ENCODE results near the gene SPACA4. TPM values are rescaled to one million over a fixed set of nuclear protein-coding genes. Genes with fewer than 3 reads are reported as not detected.

Gene SPACA4
- total RNA-seq, 1 experiment from 2014 or later = not detected

DNA sequence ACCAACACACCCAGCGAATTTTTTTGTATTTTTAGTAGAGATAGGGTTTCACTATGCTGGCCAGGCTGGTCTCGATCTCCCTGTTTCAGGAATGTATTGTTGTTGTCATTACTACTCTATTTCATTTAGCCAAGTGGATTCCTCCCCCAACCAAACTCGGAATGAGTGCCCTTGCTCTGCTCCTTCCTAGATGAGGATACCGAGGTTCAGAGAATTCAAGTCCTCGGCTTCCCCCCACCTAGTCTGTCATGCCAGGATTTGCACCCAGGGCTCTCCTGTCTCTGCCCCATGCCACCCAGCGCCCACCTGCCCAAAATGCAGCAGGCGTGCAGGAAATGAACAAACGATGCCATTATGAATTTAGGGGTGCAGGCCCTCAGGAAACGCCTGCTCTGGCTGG is 3.5 kb upstream of the SPACA4 start:
- no peak overlapping the region for H3K4me3 Mint-ChIP-seq
- Histone ChIP-seq H4K8ac (replicated peaks; ENCODE audit: insufficient read length, low read depth, low read length) (no peak overlapping the region), H3K23me2 (ENCODE audit: insufficient read length, low read depth, low read length, poor library complexity, severe bottlenecking) (no peaks in the 10 kb centered on the region), H3K27me3 (ENCODE audit: insufficient read depth, low read length) (no peaks in the 10 kb centered on the region), H3K4me1 (ENCODE audit: insufficient read depth, low read length) (no peaks in the 10 kb centered on the region), H4K91ac (ENCODE audit: insufficient read length, low read depth, low read length) (no peak overlapping the region), H2BK15ac (ENCODE audit: low read depth, low read length) (no peak overlapping the region), H3K79me2 (ENCODE audit: insufficient read depth, low read length) (no peaks in the 10 kb centered on the region), H4K5ac (ENCODE audit: insufficient read length, low read depth, low read length) (no peak overlapping the region), H3K9ac (ENCODE audit: extremely low read depth, insufficient read length, low read length) (no peak overlapping the region), H2BK20ac (ENCODE audit: low read depth, low read length, poor library complexity, severe bottlenecking) (no peak overlapping the region), H3K4me2 (ENCODE audit: insufficient read depth, insufficient read length, low read length) (no peak overlapping the region), H3K18ac (ENCODE audit: insufficient read length, low read depth, low read length) (no peak overlapping the region), H3K9me3 (ENCODE audit: control insufficient read depth, low read depth, low read length) (no peaks in the 10 kb centered on the region), H2AFZ (ENCODE audit: low read length) (no peak overlapping the region), H2BK12ac (ENCODE audit: insufficient read length, low read depth, low read length) (no peak overlapping the region), H3K23ac (ENCODE audit: insufficient read length, low read depth, low read length) (no peak overlapping the region), H2AK5ac (ENCODE audit: insufficient read length, low read length) (no peak overlapping the region), H3K56ac (ENCODE audit: insufficient read length, low read depth, low read length) (no peak overlapping the region), H4K20me1 (ENCODE audit: control insufficient read depth, insufficient read depth, insufficient read length) (no peaks in the 10 kb centered on the region), H3K27ac (ENCODE audit: insufficient read length, low read depth, low read length) (no peak overlapping the region), H3T11ph (ENCODE audit: low read length) (no peak overlapping the region), H2BK5ac (ENCODE audit: insufficient read length, low read length) (no peak overlapping the region), H3K4ac (ENCODE audit: low read depth, low read length) (no peak overlapping the region), H2BK120ac (ENCODE audit: low read depth, low read length, poor library complexity, severe bottlenecking) (no peak overlapping the region), H3K14ac (ENCODE audit: insufficient read depth, low read length) (no peak overlapping the region), H3K79me1 (ENCODE audit: insufficient read depth, low read depth, low read length, poor library complexity, severe bottlenecking) (no peaks in the 10 kb centered on the region)
- no peaks in the 10 kb centered on the region; a peak in 1 of 7 replicates for H3K36me3 Mint-ChIP-seq (ENCODE audit: insufficient read depth in 1 of 3, low read depth in 3 of 3)
- H3K27me3 Mint-ChIP-seq (ENCODE audit: low read depth) = no peaks in the 10 kb centered on the region
- no CpG with 5 or more reads among the region's 9 CpGs for WGBS (ENCODE audit: extremely low coverage, insufficient read length, low lambda C conversion rate)
- H3K9me3 Mint-ChIP-seq = no peaks in the 10 kb centered on the region
- no peak for DNase-seq
- peaks cover 0 to 3% of the 10 kb centered on the region in 2 experiments; a peak in 1 of 4 replicates for H3K4me1 Mint-ChIP-seq
- H3K27ac Mint-ChIP-seq = no peak overlapping the region
- TF ChIP-seq, protein P1, sequence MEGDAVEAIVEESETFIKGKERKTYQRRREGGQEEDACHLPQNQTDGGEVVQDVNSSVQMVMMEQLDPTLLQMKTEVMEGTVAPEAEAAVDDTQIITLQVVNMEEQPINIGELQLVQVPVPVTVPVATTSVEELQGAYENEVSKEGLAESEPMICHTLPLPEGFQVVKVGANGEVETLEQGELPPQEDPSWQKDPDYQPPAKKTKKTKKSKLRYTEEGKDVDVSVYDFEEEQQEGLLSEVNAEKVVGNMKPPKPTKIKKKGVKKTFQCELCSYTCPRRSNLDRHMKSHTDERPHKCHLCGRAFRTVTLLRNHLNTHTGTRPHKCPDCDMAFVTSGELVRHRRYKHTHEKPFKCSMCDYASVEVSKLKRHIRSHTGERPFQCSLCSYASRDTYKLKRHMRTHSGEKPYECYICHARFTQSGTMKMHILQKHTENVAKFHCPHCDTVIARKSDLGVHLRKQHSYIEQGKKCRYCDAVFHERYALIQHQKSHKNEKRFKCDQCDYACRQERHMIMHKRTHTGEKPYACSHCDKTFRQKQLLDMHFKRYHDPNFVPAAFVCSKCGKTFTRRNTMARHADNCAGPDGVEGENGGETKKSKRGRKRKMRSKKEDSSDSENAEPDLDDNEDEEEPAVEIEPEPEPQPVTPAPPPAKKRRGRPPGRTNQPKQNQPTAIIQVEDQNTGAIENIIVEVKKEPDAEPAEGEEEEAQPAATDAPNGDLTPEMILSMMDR (conservative IDR thresholded peaks at IDR 0.05) = no peak
